Measurements from ENCODE around the gene IL1RAP. TPM values are rescaled to one million over a fixed set of nuclear protein-coding genes. Genes with fewer than 3 reads are reported as not detected.

The IL1RAP gene
- total and polyA plus RNA-seq, 9 of the 15 experiments (the other 6 are each of a cell fraction or from before 2014, with no cell fraction given) = 0.23 to 1.8 (median 0.88) TPM

- TF ChIP-seq, protein P1, sequence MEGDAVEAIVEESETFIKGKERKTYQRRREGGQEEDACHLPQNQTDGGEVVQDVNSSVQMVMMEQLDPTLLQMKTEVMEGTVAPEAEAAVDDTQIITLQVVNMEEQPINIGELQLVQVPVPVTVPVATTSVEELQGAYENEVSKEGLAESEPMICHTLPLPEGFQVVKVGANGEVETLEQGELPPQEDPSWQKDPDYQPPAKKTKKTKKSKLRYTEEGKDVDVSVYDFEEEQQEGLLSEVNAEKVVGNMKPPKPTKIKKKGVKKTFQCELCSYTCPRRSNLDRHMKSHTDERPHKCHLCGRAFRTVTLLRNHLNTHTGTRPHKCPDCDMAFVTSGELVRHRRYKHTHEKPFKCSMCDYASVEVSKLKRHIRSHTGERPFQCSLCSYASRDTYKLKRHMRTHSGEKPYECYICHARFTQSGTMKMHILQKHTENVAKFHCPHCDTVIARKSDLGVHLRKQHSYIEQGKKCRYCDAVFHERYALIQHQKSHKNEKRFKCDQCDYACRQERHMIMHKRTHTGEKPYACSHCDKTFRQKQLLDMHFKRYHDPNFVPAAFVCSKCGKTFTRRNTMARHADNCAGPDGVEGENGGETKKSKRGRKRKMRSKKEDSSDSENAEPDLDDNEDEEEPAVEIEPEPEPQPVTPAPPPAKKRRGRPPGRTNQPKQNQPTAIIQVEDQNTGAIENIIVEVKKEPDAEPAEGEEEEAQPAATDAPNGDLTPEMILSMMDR (IDR thresholded peaks at IDR 0.05 in 2 of 3, conservative IDR thresholded peaks at IDR 0.05 in 1 of 3; ENCODE audit: insufficient read depth in 2 of 3, low read depth in 1 of 3, low read length in 3 of 3) = peak; percentile 11 to 73 (median 25); a peak in 4 of 6 replicates
- no peak for TF ChIP-seq TAL1 (IDR thresholded peaks at IDR 0.05)
- TF ChIP-seq MAZ (CRISPR knock-in tag; conservative IDR thresholded peaks at IDR 0.05 in 1 of 2, IDR thresholded peaks at IDR 0.05 in 1 of 2) = no peak
- no peak for TF ChIP-seq HDAC6 (IDR thresholded peaks at IDR 0.05; ENCODE audit: low read depth, low read length)
- peak in 1 of 2 experiments; percentile 13; a peak in 1 of 4 replicates for TF ChIP-seq NRF1 (conservative IDR thresholded peaks at IDR 0.05 in 1 of 2, IDR thresholded peaks at IDR 0.05 in 1 of 2)
- TF ChIP-seq CXXC5 (CRISPR knock-in tag; IDR thresholded peaks at IDR 0.05) = 0 out of 2 replicates have a peak, but pooled peaks have one; percentile 33
- TF ChIP-seq, protein P2, sequence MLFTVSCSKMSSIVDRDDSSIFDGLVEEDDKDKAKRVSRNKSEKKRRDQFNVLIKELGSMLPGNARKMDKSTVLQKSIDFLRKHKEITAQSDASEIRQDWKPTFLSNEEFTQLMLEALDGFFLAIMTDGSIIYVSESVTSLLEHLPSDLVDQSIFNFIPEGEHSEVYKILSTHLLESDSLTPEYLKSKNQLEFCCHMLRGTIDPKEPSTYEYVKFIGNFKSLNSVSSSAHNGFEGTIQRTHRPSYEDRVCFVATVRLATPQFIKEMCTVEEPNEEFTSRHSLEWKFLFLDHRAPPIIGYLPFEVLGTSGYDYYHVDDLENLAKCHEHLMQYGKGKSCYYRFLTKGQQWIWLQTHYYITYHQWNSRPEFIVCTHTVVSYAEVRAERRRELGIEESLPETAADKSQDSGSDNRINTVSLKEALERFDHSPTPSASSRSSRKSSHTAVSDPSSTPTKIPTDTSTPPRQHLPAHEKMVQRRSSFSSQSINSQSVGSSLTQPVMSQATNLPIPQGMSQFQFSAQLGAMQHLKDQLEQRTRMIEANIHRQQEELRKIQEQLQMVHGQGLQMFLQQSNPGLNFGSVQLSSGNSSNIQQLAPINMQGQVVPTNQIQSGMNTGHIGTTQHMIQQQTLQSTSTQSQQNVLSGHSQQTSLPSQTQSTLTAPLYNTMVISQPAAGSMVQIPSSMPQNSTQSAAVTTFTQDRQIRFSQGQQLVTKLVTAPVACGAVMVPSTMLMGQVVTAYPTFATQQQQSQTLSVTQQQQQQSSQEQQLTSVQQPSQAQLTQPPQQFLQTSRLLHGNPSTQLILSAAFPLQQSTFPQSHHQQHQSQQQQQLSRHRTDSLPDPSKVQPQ (CRISPR knock-in tag; IDR thresholded peaks at IDR 0.05; ENCODE audit: borderline replicate concordance) = no peak
- TF ChIP-seq, protein P3, sequence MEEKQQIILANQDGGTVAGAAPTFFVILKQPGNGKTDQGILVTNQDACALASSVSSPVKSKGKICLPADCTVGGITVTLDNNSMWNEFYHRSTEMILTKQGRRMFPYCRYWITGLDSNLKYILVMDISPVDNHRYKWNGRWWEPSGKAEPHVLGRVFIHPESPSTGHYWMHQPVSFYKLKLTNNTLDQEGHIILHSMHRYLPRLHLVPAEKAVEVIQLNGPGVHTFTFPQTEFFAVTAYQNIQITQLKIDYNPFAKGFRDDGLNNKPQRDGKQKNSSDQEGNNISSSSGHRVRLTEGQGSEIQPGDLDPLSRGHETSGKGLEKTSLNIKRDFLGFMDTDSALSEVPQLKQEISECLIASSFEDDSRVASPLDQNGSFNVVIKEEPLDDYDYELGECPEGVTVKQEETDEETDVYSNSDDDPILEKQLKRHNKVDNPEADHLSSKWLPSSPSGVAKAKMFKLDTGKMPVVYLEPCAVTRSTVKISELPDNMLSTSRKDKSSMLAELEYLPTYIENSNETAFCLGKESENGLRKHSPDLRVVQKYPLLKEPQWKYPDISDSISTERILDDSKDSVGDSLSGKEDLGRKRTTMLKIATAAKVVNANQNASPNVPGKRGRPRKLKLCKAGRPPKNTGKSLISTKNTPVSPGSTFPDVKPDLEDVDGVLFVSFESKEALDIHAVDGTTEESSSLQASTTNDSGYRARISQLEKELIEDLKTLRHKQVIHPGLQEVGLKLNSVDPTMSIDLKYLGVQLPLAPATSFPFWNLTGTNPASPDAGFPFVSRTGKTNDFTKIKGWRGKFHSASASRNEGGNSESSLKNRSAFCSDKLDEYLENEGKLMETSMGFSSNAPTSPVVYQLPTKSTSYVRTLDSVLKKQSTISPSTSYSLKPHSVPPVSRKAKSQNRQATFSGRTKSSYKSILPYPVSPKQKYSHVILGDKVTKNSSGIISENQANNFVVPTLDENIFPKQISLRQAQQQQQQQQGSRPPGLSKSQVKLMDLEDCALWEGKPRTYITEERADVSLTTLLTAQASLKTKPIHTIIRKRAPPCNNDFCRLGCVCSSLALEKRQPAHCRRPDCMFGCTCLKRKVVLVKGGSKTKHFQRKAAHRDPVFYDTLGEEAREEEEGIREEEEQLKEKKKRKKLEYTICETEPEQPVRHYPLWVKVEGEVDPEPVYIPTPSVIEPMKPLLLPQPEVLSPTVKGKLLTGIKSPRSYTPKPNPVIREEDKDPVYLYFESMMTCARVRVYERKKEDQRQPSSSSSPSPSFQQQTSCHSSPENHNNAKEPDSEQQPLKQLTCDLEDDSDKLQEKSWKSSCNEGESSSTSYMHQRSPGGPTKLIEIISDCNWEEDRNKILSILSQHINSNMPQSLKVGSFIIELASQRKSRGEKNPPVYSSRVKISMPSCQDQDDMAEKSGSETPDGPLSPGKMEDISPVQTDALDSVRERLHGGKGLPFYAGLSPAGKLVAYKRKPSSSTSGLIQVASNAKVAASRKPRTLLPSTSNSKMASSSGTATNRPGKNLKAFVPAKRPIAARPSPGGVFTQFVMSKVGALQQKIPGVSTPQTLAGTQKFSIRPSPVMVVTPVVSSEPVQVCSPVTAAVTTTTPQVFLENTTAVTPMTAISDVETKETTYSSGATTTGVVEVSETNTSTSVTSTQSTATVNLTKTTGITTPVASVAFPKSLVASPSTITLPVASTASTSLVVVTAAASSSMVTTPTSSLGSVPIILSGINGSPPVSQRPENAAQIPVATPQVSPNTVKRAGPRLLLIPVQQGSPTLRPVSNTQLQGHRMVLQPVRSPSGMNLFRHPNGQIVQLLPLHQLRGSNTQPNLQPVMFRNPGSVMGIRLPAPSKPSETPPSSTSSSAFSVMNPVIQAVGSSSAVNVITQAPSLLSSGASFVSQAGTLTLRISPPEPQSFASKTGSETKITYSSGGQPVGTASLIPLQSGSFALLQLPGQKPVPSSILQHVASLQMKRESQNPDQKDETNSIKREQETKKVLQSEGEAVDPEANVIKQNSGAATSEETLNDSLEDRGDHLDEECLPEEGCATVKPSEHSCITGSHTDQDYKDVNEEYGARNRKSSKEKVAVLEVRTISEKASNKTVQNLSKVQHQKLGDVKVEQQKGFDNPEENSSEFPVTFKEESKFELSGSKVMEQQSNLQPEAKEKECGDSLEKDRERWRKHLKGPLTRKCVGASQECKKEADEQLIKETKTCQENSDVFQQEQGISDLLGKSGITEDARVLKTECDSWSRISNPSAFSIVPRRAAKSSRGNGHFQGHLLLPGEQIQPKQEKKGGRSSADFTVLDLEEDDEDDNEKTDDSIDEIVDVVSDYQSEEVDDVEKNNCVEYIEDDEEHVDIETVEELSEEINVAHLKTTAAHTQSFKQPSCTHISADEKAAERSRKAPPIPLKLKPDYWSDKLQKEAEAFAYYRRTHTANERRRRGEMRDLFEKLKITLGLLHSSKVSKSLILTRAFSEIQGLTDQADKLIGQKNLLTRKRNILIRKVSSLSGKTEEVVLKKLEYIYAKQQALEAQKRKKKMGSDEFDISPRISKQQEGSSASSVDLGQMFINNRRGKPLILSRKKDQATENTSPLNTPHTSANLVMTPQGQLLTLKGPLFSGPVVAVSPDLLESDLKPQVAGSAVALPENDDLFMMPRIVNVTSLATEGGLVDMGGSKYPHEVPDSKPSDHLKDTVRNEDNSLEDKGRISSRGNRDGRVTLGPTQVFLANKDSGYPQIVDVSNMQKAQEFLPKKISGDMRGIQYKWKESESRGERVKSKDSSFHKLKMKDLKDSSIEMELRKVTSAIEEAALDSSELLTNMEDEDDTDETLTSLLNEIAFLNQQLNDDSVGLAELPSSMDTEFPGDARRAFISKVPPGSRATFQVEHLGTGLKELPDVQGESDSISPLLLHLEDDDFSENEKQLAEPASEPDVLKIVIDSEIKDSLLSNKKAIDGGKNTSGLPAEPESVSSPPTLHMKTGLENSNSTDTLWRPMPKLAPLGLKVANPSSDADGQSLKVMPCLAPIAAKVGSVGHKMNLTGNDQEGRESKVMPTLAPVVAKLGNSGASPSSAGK (IDR thresholded peaks at IDR 0.05) = no peak
- TF ChIP-seq PCBP1 (IDR thresholded peaks at IDR 0.05; ENCODE audit: low read depth, low read length, poor library complexity, severe bottlenecking) = no peak
Observed at GRCh38 chr3:190513409-190514370, at the start of gene IL1RAP (continued).
